Mesodermal cell (in vitro differentiated cells): Measurements from ENCODE around the gene TMEM63B.

ENCODE experiments used
- H3K27ac ChIP-seq: 2 replicates; pipeline ENCODE4 v1.7.0; 2013; ENCODE audit warnings: mild to moderate bottlenecking, low read depth, low read length, moderate library complexity; ENCODE audit not compliant: severe bottlenecking
- H3K36me3 ChIP-seq: 2 replicates; pipeline ENCODE4 v1.7.1; 2013; ENCODE audit warnings: mild to moderate bottlenecking, low read length, moderate library complexity; ENCODE audit not compliant: control insufficient read depth, insufficient read depth
- H3K4me1 ChIP-seq: one replicate; pipeline ENCODE4 v1.7.1; 2013; ENCODE audit warnings: mild to moderate bottlenecking, low read length; ENCODE audit not compliant: insufficient read depth, control insufficient read depth, poor library complexity, severe bottlenecking
- H3K4me3 ChIP-seq: 2 replicates; pipeline ENCODE4 v1.7.0; 2013; ENCODE audit warnings: low read length, control low read depth, mild to moderate bottlenecking; ENCODE audit not compliant: insufficient read depth, poor library complexity, severe bottlenecking; ENCODE audit errors: extremely low read depth
- H3K9me3 ChIP-seq: 2 replicates; pipeline ENCODE4 v1.7.1; 2013; ENCODE audit warnings: mild to moderate bottlenecking, low read length, moderate library complexity; ENCODE audit not compliant: control insufficient read depth
- WGBS, 2 experiments: methylation state at CpG; one replicate each; pipeline ENCODE4 v1.1.5; 2013; ENCODE audit warnings: missing lambda C conversion rate in 2 of 2; ENCODE audit not compliant: insufficient coverage in 2 of 2; 5-methylcytosine and 5-hydroxymethylcytosine counted together

The TMEM63B gene

GRCh38 chr6:44108471-44108870, 18.9 kb upstream of the TMEM63B start:
- Histone ChIP-seq H3K27ac (no peak overlapping the region), H3K9me3 (no peaks in the 10 kb centered on the region), H3K4me1 (no peaks in the 10 kb centered on the region), H3K36me3 (peaks cover 90% of the 10 kb centered on the region), H3K4me3 (no peak overlapping the region)
- 100% methylated on average over 1 of the region's 1 CpG; no CpG with 5 or more reads in 1 of the 2 experiments for WGBS, 2 experiments

DNA sequence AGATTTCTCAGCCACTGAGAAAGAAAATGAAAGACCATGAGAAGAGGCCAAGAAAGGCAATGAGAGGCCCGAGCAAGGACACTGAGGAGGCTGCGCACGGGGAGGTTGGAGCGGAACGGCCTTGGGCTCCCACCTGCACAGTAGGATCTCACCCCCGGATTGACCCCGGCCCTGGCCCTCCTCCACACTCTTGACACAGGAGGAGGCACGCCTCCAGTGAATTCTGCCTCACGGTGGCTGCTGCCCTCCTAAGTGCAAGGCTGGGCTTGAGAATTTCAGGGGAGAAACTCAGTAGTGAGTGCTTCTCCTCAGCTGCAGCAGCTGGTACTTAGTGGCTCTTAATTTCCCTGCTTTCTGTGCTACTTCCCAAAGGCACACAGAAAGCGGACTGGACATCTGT, 18.1 kb upstream of the TMEM63B start:
- Histone ChIP-seq H3K27ac (no peak overlapping the region), H3K36me3 (peaks cover 90% of the 10 kb centered on the region), H3K4me3 (no peak overlapping the region), H3K9me3 (no peaks in the 10 kb centered on the region), H3K4me1 (no peaks in the 10 kb centered on the region)
- 97 to 100% methylated on average over 1 to 10 of the region's 10 CpGs for WGBS, 2 experiments

DNA sequence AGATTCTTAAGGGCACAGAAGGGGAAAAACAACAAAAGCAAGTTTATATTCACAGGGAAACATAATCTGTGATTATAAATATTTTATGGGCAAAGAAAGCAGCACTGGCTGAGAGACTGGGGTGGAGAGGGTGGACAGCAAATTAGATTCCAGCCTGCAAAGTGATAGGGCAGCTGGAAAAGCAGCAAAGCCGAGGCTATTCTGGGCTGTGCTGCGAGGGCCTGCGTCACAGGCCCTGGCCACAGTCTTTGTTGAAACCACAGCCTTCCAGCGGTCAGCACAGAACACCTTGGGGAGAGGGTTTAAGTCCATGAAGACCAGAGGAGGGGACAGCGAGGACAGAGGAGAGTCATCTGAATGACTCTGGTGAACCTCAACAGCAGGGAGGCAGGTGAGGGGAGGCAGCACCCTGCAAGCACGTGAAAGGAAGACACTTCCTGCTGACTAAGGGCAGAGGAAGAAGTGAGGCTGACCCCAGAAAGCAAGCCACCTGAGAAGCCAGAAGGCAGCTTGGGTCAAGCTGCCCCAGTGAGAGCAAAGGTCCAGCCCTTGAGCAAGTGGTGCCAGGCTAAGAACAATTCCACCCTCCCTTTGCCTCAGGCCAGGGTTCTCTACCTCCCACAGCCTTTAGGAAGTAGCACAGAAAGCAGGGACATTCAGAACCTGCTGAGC, 17.2 kb upstream of the TMEM63B start:
- WGBS, 2 experiments, result 97 to 98% methylated on average over 5 to 6 of the region's 6 CpGs
- H3K4me3 ChIP-seq, result no peak overlapping the region
- H3K4me1 ChIP-seq, result no peaks in the 10 kb centered on the region
- peaks cover 90% of the 10 kb centered on the region for H3K36me3 ChIP-seq
- no peaks in the 10 kb centered on the region for H3K9me3 ChIP-seq
- no peak overlapping the region for H3K27ac ChIP-seq

- Histone ChIP-seq H3K4me1 (no peaks in the 10 kb centered on the region), H3K36me3 (peaks cover 92% of the 10 kb centered on the region), H3K4me3 (no peak overlapping the region), H3K9me3 (no peaks in the 10 kb centered on the region), H3K27ac (no peak overlapping the region)
- WGBS, 2 experiments, result 95 to 100% methylated on average over 2 to 3 of the region's 3 CpGs
These were observed 16.4 kb upstream of the TMEM63B start for GRCh38 chr6:44110966-44111365.

GRCh38 chr6:44111434-44112417, 15.6 kb upstream of the TMEM63B start:
- no peak overlapping the region for H3K27ac ChIP-seq
- peaks cover 92% of the 10 kb centered on the region for H3K36me3 ChIP-seq

DNA sequence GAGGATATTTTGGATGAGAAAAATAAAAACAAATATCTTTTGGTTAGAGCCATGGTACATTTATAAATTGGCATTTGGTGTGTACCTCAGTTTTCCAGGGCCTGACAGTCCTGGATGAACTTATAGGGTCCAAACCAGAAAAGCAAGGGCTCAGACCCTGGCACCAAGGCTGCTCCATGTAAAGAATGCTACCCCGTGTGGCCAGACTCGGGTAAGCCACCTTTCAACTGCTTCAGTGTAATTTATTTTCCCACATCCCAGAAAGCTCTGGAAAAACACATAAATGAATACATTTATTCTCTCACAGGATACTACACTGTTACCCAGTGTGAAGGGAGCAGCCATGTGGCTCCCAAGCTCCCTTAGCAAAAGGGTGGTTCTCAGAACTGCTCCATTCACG, 13.9 kb upstream of the TMEM63B start:
- Histone ChIP-seq H3K4me3 (no peak overlapping the region), H3K36me3 (peaks cover 91% of the 10 kb centered on the region), H3K4me1 (peaks cover 7% of the 10 kb centered on the region), H3K27ac (no peak overlapping the region), H3K9me3 (no peaks in the 10 kb centered on the region)
- WGBS, 2 experiments, result 82 to 87% methylated on average over 3 of the region's 3 CpGs

More at GRCh38 chr6:44111434-44112417, 15.6 kb upstream of the TMEM63B start:
- H3K9me3 ChIP-seq, result no peaks in the 10 kb centered on the region
- no peak overlapping the region for H3K4me3 ChIP-seq
- peaks cover 5% of the 10 kb centered on the region for H3K4me1 ChIP-seq
- 93 to 96% methylated on average over 2 to 4 of the region's 6 CpGs for WGBS, 2 experiments

GRCh38 chr6:44115866-44116265, 11.5 kb upstream of the TMEM63B start:
- H3K27ac ChIP-seq, result no peak overlapping the region
- 93% methylated on average over 3 to 4 of the region's 5 CpGs for WGBS, 2 experiments

GRCh38 chr6:44116641-44117382, 10.5 kb upstream of the TMEM63B start:
- Histone ChIP-seq H3K36me3 (peaks cover 69% of the 10 kb centered on the region), H3K4me1 (peaks cover 7% of the 10 kb centered on the region), H3K4me3 (no peak overlapping the region), H3K27ac (no peak overlapping the region), H3K9me3 (no peaks in the 10 kb centered on the region)
- 91 to 96% methylated on average over 3 of the region's 4 CpGs for WGBS, 2 experiments

More at GRCh38 chr6:44115866-44116265, 11.5 kb upstream of the TMEM63B start:
- H3K9me3 ChIP-seq, result no peaks in the 10 kb centered on the region
- H3K4me1 ChIP-seq, result peaks cover 7% of the 10 kb centered on the region
- H3K4me3 ChIP-seq, result no peak overlapping the region
- peaks cover 78% of the 10 kb centered on the region for H3K36me3 ChIP-seq

GRCh38 chr6:44117397-44118128, 9.8 kb upstream of the TMEM63B start:
- Histone ChIP-seq H3K36me3 (peaks cover 65% of the 10 kb centered on the region), H3K27ac (no peak overlapping the region), H3K4me3 (no peak overlapping the region), H3K4me1 (peaks cover 9% of the 10 kb centered on the region), H3K9me3 (no peaks in the 10 kb centered on the region)
- WGBS, 2 experiments, result 82 to 100% methylated on average over 2 to 3 of the region's 6 CpGs
